ENCODE measurements around the gene ARID5B. TPM values are rescaled to one million over a fixed set of nuclear protein-coding genes. Genes with fewer than 3 reads are reported as not detected.

ARID5B gene
- total RNA-seq, 4 donors from 2014 or later: 7.6 to 36.3 (median 21.2) TPM

- no peak for DNase-seq
- H3K27me3 ChIP-seq: no peaks in the 10 kb centered on the region
- H3K27ac ChIP-seq: no peak overlapping the region
- intact Hi-C loops (cut with DNase I): loop anchor here (10.0 kb wide), 1 partner anchor 352 kb away; no protein-coding TSS in a partner anchor
- peaks cover 3 to 5% of the 10 kb centered on the region in 2 donors for H3K4me1 ChIP-seq
- no peaks in the 10 kb centered on the region for H3K36me3 ChIP-seq
- WGBS, 2 donors: 97% methylated on average over 4 of the region's 4 CpGs
- no peak for TF ChIP-seq POLR2A (IDR thresholded peaks at IDR 0.05)
- TF ChIP-seq, protein P1, sequence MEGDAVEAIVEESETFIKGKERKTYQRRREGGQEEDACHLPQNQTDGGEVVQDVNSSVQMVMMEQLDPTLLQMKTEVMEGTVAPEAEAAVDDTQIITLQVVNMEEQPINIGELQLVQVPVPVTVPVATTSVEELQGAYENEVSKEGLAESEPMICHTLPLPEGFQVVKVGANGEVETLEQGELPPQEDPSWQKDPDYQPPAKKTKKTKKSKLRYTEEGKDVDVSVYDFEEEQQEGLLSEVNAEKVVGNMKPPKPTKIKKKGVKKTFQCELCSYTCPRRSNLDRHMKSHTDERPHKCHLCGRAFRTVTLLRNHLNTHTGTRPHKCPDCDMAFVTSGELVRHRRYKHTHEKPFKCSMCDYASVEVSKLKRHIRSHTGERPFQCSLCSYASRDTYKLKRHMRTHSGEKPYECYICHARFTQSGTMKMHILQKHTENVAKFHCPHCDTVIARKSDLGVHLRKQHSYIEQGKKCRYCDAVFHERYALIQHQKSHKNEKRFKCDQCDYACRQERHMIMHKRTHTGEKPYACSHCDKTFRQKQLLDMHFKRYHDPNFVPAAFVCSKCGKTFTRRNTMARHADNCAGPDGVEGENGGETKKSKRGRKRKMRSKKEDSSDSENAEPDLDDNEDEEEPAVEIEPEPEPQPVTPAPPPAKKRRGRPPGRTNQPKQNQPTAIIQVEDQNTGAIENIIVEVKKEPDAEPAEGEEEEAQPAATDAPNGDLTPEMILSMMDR (IDR thresholded peaks at IDR 0.05): no peak
- H3K9me3 ChIP-seq: no peaks in the 10 kb centered on the region
- no peak overlapping the region for H3K4me3 ChIP-seq (replicated peaks in 1 of 3)
These were observed 8.5 kb upstream of the ARID5B start for GRCh38 chr10:61892961-61893360.

- TF ChIP-seq, protein P1 (IDR thresholded peaks at IDR 0.05): no peak
- no peak for TF ChIP-seq POLR2A (IDR thresholded peaks at IDR 0.05)
- no peaks in the 10 kb centered on the region for H3K27me3 ChIP-seq
- H3K27ac ChIP-seq: no peak overlapping the region
- 78 to 90% methylated on average over 4 of the region's 4 CpGs for WGBS, 2 donors
- H3K9me3 ChIP-seq: no peaks in the 10 kb centered on the region
- H3K4me3 ChIP-seq (replicated peaks in 1 of 3): no peak overlapping the region
- no peak for DNase-seq
- peaks cover 3 to 7% of the 10 kb centered on the region in 2 donors for H3K4me1 ChIP-seq
- no peaks in the 10 kb centered on the region for H3K36me3 ChIP-seq
- intact Hi-C loops (cut with DNase I): loop anchor here (10.0 kb wide), 1 partner anchor 351 kb away; no protein-coding TSS in a partner anchor
These were observed 7.4 kb upstream of the ARID5B start for GRCh38 chr10:61894133-61894532.

DNA sequence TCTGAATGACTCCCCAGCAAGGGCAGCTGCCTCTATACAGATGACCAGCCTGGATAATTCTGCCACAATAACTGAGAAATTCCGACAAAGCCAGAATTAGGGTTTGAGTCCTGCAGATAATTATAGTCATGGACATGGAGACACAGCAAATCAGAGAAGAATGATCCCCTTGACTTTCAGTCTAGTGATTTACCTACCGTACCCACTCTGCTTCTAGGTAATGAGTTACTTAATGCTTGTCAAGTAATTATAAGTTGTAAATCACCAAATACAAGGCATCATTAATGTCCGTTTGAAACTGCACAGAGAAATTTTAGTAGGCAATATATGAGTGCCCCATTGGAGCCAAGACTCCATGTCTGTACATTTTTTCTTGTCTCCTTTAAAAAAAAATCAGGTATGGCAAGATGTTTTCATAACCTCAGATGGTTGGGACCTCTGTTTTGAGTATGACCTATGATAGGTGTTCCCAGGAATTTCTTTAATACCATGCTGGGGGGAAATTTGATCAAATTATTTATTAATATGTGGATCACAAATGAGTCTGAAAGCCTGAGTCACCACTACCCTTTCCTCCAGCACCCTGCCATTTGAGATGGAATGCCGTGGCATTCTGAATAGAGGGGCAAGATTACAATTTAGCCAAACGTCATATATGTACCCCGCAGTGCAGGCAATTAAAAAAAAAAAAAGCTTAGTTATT is 5.5 kb upstream of the ARID5B start:
- peaks cover 6 to 7% of the 10 kb centered on the region in 2 donors for H3K4me1 ChIP-seq
- no peak overlapping the region for H3K4me3 ChIP-seq (replicated peaks in 1 of 3)
- 93 to 95% methylated on average over 6 of the region's 6 CpGs for WGBS, 2 donors
- TF ChIP-seq POLR2A (IDR thresholded peaks at IDR 0.05): no peak
- TF ChIP-seq, protein P1 (IDR thresholded peaks at IDR 0.05): no peak
- no peak overlapping the region for H3K27ac ChIP-seq
- H3K27me3 ChIP-seq: no peaks in the 10 kb centered on the region
- no peaks in the 10 kb centered on the region for H3K9me3 ChIP-seq
- intact Hi-C loops (cut with DNase I): loop anchor here (10.0 kb wide), 1 partner anchor 349 kb away; no protein-coding TSS in a partner anchor
- no peaks in the 10 kb centered on the region for H3K36me3 ChIP-seq
- no peak for DNase-seq

DNA sequence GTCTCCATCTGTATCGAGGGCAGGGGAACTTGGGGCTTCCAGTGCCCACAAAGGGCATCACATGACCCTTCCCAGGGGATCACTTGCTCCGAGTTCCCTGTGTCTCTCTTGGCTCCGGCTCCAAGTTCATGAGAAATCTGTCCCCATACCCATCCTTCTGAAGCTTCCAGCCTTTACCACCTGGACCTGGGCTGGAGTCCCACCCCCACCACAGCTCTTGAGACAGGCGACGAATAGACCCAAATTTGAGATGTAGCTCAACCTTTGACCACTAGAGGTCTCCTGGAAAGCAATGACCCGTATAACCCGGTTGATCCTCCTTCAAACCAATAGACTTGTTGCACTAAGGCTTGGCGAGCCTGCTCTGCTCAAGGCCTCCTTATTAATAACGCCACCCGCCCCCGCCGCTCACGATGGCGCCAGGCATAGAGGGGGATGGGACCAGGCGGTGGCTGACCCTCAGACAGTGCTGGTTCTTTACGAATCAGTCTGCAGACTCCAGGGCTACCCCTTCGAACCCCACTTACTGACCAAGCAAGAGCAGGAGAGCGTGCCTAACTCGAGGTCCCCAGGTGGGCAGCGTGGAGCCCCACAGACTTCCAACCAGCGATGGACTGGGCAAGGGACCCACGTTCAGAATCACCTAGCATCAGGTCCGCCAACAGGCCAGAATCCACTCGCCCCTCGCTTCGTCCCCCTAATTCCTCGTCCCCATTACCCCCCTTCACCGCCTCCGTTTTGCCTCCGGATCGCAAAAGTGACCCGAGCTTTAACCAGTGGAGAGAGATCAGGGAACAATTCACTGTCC is 4.4 kb upstream of the ARID5B start:
- H3K27me3 ChIP-seq: no peaks in the 10 kb centered on the region
- peak overlapping the region in 2 of 3 donors; percentile 25 to 42 for H3K27ac ChIP-seq
- H3K4me1 ChIP-seq: peaks cover 6 to 7% of the 10 kb centered on the region in 2 donors
- TF ChIP-seq, protein P1 (IDR thresholded peaks at IDR 0.05): peak in 5 of 6 experiments; percentile 31 to 65 (median 59)
- peak in 1 of 2 donors; percentile 46 for TF ChIP-seq POLR2A (IDR thresholded peaks at IDR 0.05)
- peak; percentile 55 to 62 for DNase-seq
- no peaks in the 10 kb centered on the region for H3K9me3 ChIP-seq
- H3K36me3 ChIP-seq: no peaks in the 10 kb centered on the region
- intact Hi-C loops (cut with DNase I): loop anchor here (10.0 kb wide), 1 partner anchor 348 kb away; no protein-coding TSS in a partner anchor
- 15 to 18% methylated on average over 27 to 29 of the region's 32 CpGs for WGBS, 2 donors
- H3K4me3 ChIP-seq (replicated peaks in 1 of 3): peak overlapping the region in 2 of 3 donors; percentile 2 to 28
